ENCODE results near the gene ROR2.

Gene ROR2

GRCh38 chr9:91583161-91583875 is 366.7 kb downstream of the ROR2 start:
- H3K27me3 Mint-ChIP-seq (ENCODE audit: low read depth) = peaks cover 11% of the 10 kb centered on the region
- H3K4me1 Mint-ChIP-seq = peaks cover under 1% of the 10 kb centered on the region
- H3K4me3 Mint-ChIP-seq = no peak overlapping the region
- no peaks in the 10 kb centered on the region for H3K9me3 Mint-ChIP-seq
- H3K27ac Mint-ChIP-seq = no peak overlapping the region
- no peak for TF ChIP-seq CTCF (IDR thresholded peaks at IDR 0.05; ENCODE audit: unreplicated experiment in 3 of 3)
- no peaks in the 10 kb centered on the region for H3K36me3 Mint-ChIP-seq (ENCODE audit: low read depth)

- Mint-ChIP-seq H3K4me1 (no peaks in the 10 kb centered on the region), H3K9me3 (no peaks in the 10 kb centered on the region), H3K27me3 (ENCODE audit: low read depth) (peaks cover 10% of the 10 kb centered on the region), H3K36me3 (ENCODE audit: low read depth) (no peaks in the 10 kb centered on the region), H3K27ac (no peak overlapping the region), H3K4me3 (no peak overlapping the region)
- no peak for TF ChIP-seq CTCF (IDR thresholded peaks at IDR 0.05; ENCODE audit: unreplicated experiment in 3 of 3)
Measured at GRCh38 chr9:91582181-91582580, 367.8 kb downstream of the ROR2 start.

- H3K27ac Mint-ChIP-seq = no peak overlapping the region
- no peaks in the 10 kb centered on the region for H3K9me3 Mint-ChIP-seq
- no peak overlapping the region for H3K4me3 Mint-ChIP-seq
Measured at GRCh38 chr9:91580136-91580535, 369.9 kb downstream of the ROR2 start.

GRCh38 chr9:91578911-91579310 is 371.1 kb downstream of the ROR2 start:
- Mint-ChIP-seq H3K27ac (no peak overlapping the region), H3K36me3 (ENCODE audit: low read depth) (no peaks in the 10 kb centered on the region), H3K9me3 (no peaks in the 10 kb centered on the region), H3K4me3 (no peak overlapping the region), H3K27me3 (ENCODE audit: low read depth) (peaks cover 4% of the 10 kb centered on the region), H3K4me1 (no peaks in the 10 kb centered on the region)
- no peak for TF ChIP-seq CTCF (IDR thresholded peaks at IDR 0.05; ENCODE audit: unreplicated experiment in 3 of 3)

More at GRCh38 chr9:91580136-91580535, 369.9 kb downstream of the ROR2 start:
- no peaks in the 10 kb centered on the region for H3K36me3 Mint-ChIP-seq (ENCODE audit: low read depth)
- peaks cover 4% of the 10 kb centered on the region for H3K27me3 Mint-ChIP-seq (ENCODE audit: low read depth)
- H3K4me1 Mint-ChIP-seq = no peaks in the 10 kb centered on the region
- no peak for TF ChIP-seq CTCF (IDR thresholded peaks at IDR 0.05; ENCODE audit: unreplicated experiment in 3 of 3)

- H3K4me1 Mint-ChIP-seq = peaks cover 6% of the 10 kb centered on the region
- H3K9me3 Mint-ChIP-seq = no peaks in the 10 kb centered on the region
- H3K27ac Mint-ChIP-seq = no peak overlapping the region
- TF ChIP-seq CTCF (IDR thresholded peaks at IDR 0.05; ENCODE audit: unreplicated experiment in 3 of 3) = no peak
- no peak overlapping the region for H3K4me3 Mint-ChIP-seq
- H3K36me3 Mint-ChIP-seq (ENCODE audit: low read depth) = no peaks in the 10 kb centered on the region
- H3K27me3 Mint-ChIP-seq (ENCODE audit: low read depth) = peaks cover 4% of the 10 kb centered on the region
Measured at GRCh38 chr9:91577633-91578061, 372.4 kb downstream of the ROR2 start.

GRCh38 chr9:91572811-91573210 is 377.2 kb downstream of the ROR2 start:
- peaks cover 10% of the 10 kb centered on the region for H3K9me3 Mint-ChIP-seq
- H3K4me3 Mint-ChIP-seq = no peak overlapping the region
- peaks cover 13% of the 10 kb centered on the region for H3K4me1 Mint-ChIP-seq
- no peak for TF ChIP-seq CTCF (IDR thresholded peaks at IDR 0.05; ENCODE audit: unreplicated experiment in 3 of 3)
- no peaks in the 10 kb centered on the region for H3K36me3 Mint-ChIP-seq (ENCODE audit: low read depth)
- no peak overlapping the region for H3K27ac Mint-ChIP-seq
- peaks cover 1% of the 10 kb centered on the region for H3K27me3 Mint-ChIP-seq (ENCODE audit: low read depth)
